GM12891 (cell line): ENCODE results near the gene TAF4.
"Not testable (repeated sequence)": the region's sequence is repeated elsewhere in the genome, so short reads cannot be mapped to it uniquely, and the experiment has no call there.

Source experiments
- POLR2A ChIP-seq: IDR thresholded peaks from 2 replicates; pipeline ENCODE4 v1.6.1; 2011; ENCODE audit warnings: low read depth, low read length, control low read depth
- POLR2AphosphoS5 ChIP-seq: IDR thresholded peaks from 2 replicates; pipeline ENCODE4 v1.6.1; 2011; ENCODE audit warnings: low read depth, low read length, control low read depth
- SPI1 ChIP-seq: IDR thresholded peaks from 2 replicates; pipeline ENCODE4 v1.6.1; 2011; ENCODE audit warnings: low read depth, low read length, control low read depth

DNA sequence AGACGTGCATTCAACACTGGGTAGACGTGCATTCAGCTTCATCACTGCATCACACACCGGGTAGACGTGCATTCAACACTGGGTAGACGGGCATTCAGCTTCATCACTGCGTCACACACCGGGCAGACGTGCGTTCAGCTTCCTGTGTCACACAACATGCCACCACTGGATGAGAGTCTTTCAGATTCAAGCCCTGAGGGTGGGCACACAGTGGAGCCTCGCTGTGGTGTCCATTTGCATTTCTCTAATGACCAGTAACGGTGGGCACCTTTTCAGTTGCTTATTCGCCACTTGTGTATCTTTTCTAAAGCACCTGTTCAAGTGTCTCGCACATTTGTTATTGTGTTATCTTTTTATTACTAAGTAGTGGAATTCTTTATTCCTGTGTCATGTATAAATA is 94.1 kb downstream of the TAF4 start:
- TF ChIP-seq POLR2AphosphoS5, POLR2A, SPI1: not testable (repeated sequence)
